ENCODE results near the gene OOSP3.
"Not testable (repeated sequence)": the region's sequence is repeated elsewhere in the genome, so short reads cannot be mapped to it uniquely, and the experiment has no call there.

The OOSP3 gene

GRCh38 chr11:59879567-59879966, 985 bp downstream of the OOSP3 start:
- ChIA-PET POLR2A (no interaction called here), CTCF (no interaction called here)
- H3K9me3 ChIP-seq (ENCODE audit: control insufficient read depth, insufficient read depth, low read depth, low read length), result no peaks in the 10 kb centered on the region
- no peak overlapping the region for H3K4me3 ChIP-seq (ENCODE audit: low read depth, low read length)
- H3K27ac ChIP-seq (ENCODE audit: extremely low read depth, low read depth, low read length), result no peak overlapping the region
- TF ChIP-seq PRDM1 (tag by site-specific recombination; IDR thresholded peaks at IDR 0.05) (no peak), ZNF404 (tag by site-specific recombination; IDR thresholded peaks at IDR 0.05) (no peak), ZNF629 (tag by site-specific recombination; IDR thresholded peaks at IDR 0.05) (no peak), ZNF677 (tag by site-specific recombination; IDR thresholded peaks at IDR 0.05) (no peak), OSR2 (tag by site-specific recombination; IDR thresholded peaks at IDR 0.05) (no peak), ZFP37 (tag by site-specific recombination; IDR thresholded peaks at IDR 0.05) (no peak), ZNF24 (tag by site-specific recombination; IDR thresholded peaks at IDR 0.05) (no peak)
- H3K4me1 ChIP-seq (ENCODE audit: control insufficient read depth, insufficient read depth, low read length), result no peaks in the 10 kb centered on the region
- H3K36me3 ChIP-seq (ENCODE audit: control insufficient read depth in 2 of 2, insufficient read depth in 1 of 2, low read length in 2 of 2), result no peaks in the 10 kb centered on the region

- no peaks in the 10 kb centered on the region for H3K36me3 ChIP-seq (ENCODE audit: control insufficient read depth in 2 of 2, insufficient read depth in 1 of 2, low read length in 2 of 2)
- no peak overlapping the region for H3K27ac ChIP-seq (ENCODE audit: extremely low read depth, low read depth, low read length)
- H3K9me3 ChIP-seq (ENCODE audit: control insufficient read depth, insufficient read depth, low read depth, low read length), result no peaks in the 10 kb centered on the region
- H3K4me3 ChIP-seq (ENCODE audit: low read depth, low read length), result no peak overlapping the region
- POLR2A ChIA-PET, result no interaction called here
- TF ChIP-seq ZNF37A (tag by site-specific recombination; IDR thresholded peaks at IDR 0.05), result no peak
- H3K4me1 ChIP-seq (ENCODE audit: control insufficient read depth, insufficient read depth, low read length), result no peaks in the 10 kb centered on the region
- CTCF ChIA-PET, result interaction anchor here (1.4 kb wide), 1 partner anchor 60 kb away, joined by 3 read pairs; no protein-coding TSS in a partner anchor
Measured at GRCh38 chr11:59883597-59883996, 5.0 kb downstream of the OOSP3 start.

GRCh38 chr11:59887156-59887555, 8.6 kb downstream of the OOSP3 start:
- CTCF ChIA-PET, result interaction anchor here (1.9 kb wide), 1 partner anchor 32 kb away, joined by 3 read pairs; no protein-coding TSS in a partner anchor

GRCh38 chr11:59891781-59892181, 13.2 kb downstream of the OOSP3 start:
- POLR2A ChIA-PET, result no interaction called here
- TF ChIP-seq ZNF311 (tag by site-specific recombination; IDR thresholded peaks at IDR 0.05; ENCODE audit: borderline replicate concordance), result no peak
- CTCF ChIA-PET, result interaction anchor here (0.6 kb wide), 1 partner anchor 374 kb away, joined by 3 read pairs; no protein-coding TSS in a partner anchor

More at GRCh38 chr11:59887156-59887555, 8.6 kb downstream of the OOSP3 start:
- H3K27ac ChIP-seq (ENCODE audit: extremely low read depth, low read depth, low read length); H3K4me1 ChIP-seq (ENCODE audit: control insufficient read depth, insufficient read depth, low read length); POLR2A ChIA-PET; H3K4me3 ChIP-seq (ENCODE audit: low read depth, low read length); H3K9me3 ChIP-seq (ENCODE audit: control insufficient read depth, insufficient read depth, low read depth, low read length); H3K36me3 ChIP-seq (ENCODE audit: control insufficient read depth in 2 of 2, insufficient read depth in 1 of 2, low read length in 2 of 2): not testable (repeated sequence)

GRCh38 chr11:59894616-59895015, 16.0 kb downstream of the OOSP3 start:
- ChIA-PET POLR2A (no interaction called here), CTCF (no interaction called here)
- Histone ChIP-seq H3K4me3 (ENCODE audit: low read depth, low read length) (no peak overlapping the region), H3K4me1 (ENCODE audit: control insufficient read depth, insufficient read depth, low read length) (no peaks in the 10 kb centered on the region), H3K27ac (ENCODE audit: extremely low read depth, low read depth, low read length) (no peak overlapping the region), H3K9me3 (ENCODE audit: control insufficient read depth, insufficient read depth, low read depth, low read length) (no peaks in the 10 kb centered on the region), H3K36me3 (ENCODE audit: control insufficient read depth in 2 of 2, insufficient read depth in 1 of 2, low read length in 2 of 2) (no peaks in the 10 kb centered on the region)
- TF ChIP-seq ZBTB44 (tag by site-specific recombination; IDR thresholded peaks at IDR 0.05), result no peak
- TF ChIP-seq ZNF157 (tag by site-specific recombination; IDR thresholded peaks at IDR 0.05), result no peak
- TF ChIP-seq ZNF558 (tag by site-specific recombination; IDR thresholded peaks at IDR 0.05), result no peak
- TF ChIP-seq ZNF10 (tag by site-specific recombination; IDR thresholded peaks at IDR 0.05), result no peak
- TF ChIP-seq ZNF664 (tag by site-specific recombination; IDR thresholded peaks at IDR 0.05), result no peak
- no peak for TF ChIP-seq ZNF138 (tag by site-specific recombination; IDR thresholded peaks at IDR 0.05; ENCODE audit: borderline replicate concordance)
- no peak for TF ChIP-seq ZNF596 (tag by site-specific recombination; IDR thresholded peaks at IDR 0.05)
- TF ChIP-seq GFI1B (tag by site-specific recombination; IDR thresholded peaks at IDR 0.05), result no peak
- TF ChIP-seq ZNF2 (tag by site-specific recombination; IDR thresholded peaks at IDR 0.05), result no peak
- no peak for TF ChIP-seq ZBTB1 (tag by site-specific recombination; IDR thresholded peaks at IDR 0.05)
- no peak for TF ChIP-seq PRDM6 (tag by site-specific recombination; IDR thresholded peaks at IDR 0.05)
- no peak for TF ChIP-seq ZNF394 (tag by site-specific recombination; IDR thresholded peaks at IDR 0.05; ENCODE audit: borderline replicate concordance)
- no peak for TF ChIP-seq KLF7 (tag by site-specific recombination; IDR thresholded peaks at IDR 0.05; ENCODE audit: borderline replicate concordance)
- TF ChIP-seq ZIC2 (tag by site-specific recombination; IDR thresholded peaks at IDR 0.05), result no peak
- no peak for TF ChIP-seq ZNF184 (tag by site-specific recombination; IDR thresholded peaks at IDR 0.05)

More at GRCh38 chr11:59891781-59892181, 13.2 kb downstream of the OOSP3 start:
- Histone ChIP-seq H3K9me3 (ENCODE audit: control insufficient read depth, insufficient read depth, low read depth, low read length) (no peaks in the 10 kb centered on the region), H3K4me3 (ENCODE audit: low read depth, low read length) (no peak overlapping the region), H3K27ac (ENCODE audit: extremely low read depth, low read depth, low read length) (no peak overlapping the region), H3K4me1 (ENCODE audit: control insufficient read depth, insufficient read depth, low read length) (no peaks in the 10 kb centered on the region), H3K36me3 (ENCODE audit: control insufficient read depth in 2 of 2, insufficient read depth in 1 of 2, low read length in 2 of 2) (no peaks in the 10 kb centered on the region)

Data from HEK293 (cell line).